Fibroblast of pulmonary artery (primary cell): Measurements from ENCODE around the gene KRTAP5-6.

ENCODE experiments used
- DNase-seq: peaks from one replicate; pipeline ENCODE4 v3.0.0-alpha.2; 2010; ENCODE audit warnings: low read depth
- H3K4me3 ChIP-seq: replicated peaks from 2 replicates; pipeline ENCODE4 v1.5.1; 2011; ENCODE audit warnings: low read depth, mild to moderate bottlenecking, control low read depth, low read length, moderate library complexity
- TF ChIP-seq, protein P1 (sequence below): IDR thresholded peaks from 2 replicates; pipeline ENCODE4 v1.5.1; 2011; ENCODE audit warnings: mild to moderate bottlenecking, control low read depth, low read length, inconsistent platforms; ENCODE audit errors: missing control alignments

The KRTAP5-6 gene

DNA sequence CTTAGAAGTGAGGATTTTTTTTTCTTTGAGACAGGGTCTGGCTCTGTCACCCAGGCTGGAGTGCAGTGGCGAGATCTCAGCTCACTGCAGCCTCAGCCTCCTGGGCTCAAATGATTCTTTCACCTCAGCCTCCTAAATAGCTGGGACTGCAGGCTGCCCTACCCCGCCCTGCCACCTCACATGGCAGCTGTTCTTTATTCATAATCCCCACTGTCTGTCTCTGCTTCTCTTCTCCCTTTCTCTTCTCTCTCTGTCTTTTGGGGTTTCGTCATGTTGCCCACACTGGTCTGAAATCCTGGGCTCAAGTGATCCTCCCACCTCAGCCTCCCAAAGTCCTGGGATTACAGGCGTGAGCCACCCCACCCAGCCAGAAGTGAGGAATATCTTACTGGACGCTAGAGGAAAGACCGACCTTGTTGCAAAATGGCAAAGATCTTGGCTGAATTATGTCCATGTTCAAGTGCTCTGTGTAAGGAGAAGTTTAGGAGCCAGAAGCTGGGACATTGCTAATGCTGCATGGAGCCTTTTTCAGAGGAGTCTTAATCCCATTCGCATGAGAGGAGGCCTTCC lies 45.5 kb upstream of the KRTAP5-6 start:
- no peak for DNase-seq
- TF ChIP-seq, protein P1, sequence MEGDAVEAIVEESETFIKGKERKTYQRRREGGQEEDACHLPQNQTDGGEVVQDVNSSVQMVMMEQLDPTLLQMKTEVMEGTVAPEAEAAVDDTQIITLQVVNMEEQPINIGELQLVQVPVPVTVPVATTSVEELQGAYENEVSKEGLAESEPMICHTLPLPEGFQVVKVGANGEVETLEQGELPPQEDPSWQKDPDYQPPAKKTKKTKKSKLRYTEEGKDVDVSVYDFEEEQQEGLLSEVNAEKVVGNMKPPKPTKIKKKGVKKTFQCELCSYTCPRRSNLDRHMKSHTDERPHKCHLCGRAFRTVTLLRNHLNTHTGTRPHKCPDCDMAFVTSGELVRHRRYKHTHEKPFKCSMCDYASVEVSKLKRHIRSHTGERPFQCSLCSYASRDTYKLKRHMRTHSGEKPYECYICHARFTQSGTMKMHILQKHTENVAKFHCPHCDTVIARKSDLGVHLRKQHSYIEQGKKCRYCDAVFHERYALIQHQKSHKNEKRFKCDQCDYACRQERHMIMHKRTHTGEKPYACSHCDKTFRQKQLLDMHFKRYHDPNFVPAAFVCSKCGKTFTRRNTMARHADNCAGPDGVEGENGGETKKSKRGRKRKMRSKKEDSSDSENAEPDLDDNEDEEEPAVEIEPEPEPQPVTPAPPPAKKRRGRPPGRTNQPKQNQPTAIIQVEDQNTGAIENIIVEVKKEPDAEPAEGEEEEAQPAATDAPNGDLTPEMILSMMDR = no peak
- H3K4me3 ChIP-seq = no peak overlapping the region

DNA sequence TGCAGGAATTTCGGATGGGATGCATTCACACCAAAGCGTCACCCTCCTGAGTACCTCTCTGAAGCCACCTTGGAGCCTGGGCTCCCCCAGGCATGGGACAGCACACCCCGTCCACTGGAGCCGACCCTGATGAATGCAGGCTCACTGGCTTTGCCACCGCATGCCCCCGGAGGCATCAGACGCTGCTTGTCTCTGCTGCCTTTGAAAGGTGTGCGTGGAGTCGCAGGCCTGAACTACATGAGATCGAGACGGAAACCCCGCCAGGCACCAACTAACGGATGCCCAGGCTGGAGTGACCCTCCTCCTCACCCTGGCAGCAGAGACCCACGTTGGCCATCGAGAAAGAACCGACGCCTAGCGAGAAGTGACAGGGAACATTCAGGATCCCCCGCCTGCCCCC lies 45.0 kb upstream of the KRTAP5-6 start:
- H3K4me3 ChIP-seq = no peak overlapping the region
- TF ChIP-seq, protein P1 = no peak
- no peak for DNase-seq

DNA sequence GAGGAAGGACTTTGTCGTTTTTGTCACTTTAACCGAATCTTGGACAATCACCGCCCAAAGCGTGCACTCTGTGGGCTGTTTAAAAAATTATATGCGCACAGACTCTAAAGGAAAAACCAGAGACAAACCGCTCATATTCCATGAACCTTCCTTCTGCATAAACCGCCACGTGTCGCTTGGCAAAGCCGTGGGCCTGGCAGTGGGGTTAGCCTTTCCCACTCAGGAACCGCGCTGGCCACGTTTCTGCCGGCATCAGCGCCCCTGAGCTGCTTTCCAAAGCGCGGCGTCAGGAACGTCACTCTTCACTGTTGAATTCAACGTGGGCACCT lies 44.6 kb upstream of the KRTAP5-6 start:
- H3K4me3 ChIP-seq = no peak overlapping the region
- TF ChIP-seq, protein P1 = no peak
- DNase-seq = no peak

DNA sequence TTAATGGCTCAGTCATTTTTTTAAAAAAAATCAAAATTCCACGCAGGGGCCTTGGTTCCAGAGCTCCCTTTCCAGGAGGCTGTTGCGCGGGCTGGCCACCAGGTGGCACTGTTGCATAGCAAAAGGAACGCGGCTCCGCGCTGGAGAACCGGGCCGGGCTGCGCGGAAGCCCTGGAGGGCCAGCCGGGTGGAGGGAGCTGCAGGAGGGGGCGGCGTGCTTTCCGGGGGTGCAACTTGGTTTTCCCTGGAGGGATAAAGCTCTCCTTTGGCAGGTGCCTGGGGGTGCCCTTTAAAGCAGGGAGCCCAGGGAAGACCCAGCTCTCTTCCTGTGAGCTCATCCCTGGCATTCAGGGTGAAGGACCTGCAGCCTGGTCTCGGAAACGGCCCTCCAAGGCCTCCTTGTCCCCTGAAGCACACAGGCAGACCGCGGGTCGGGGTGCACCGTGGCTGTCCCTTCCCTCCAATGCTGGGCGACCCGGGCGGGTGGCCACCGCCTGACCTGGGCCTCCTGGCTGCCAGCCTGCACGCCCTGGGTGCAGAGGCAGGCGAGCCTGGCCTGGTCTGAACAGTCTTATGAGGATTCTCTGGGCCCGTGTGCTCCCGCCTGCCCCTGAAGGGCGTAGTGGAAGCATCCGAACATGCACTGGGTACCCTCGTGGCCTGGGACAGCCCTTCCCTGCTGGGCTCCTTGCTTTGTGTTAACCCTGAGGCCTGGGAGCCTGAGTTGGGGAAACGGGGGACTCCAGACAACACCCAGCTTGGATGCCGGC lies 44.0 kb upstream of the KRTAP5-6 start:
- TF ChIP-seq, protein P1 = peak; percentile 81
- H3K4me3 ChIP-seq = no peak overlapping the region
- DNase-seq = peak; percentile 57

DNA sequence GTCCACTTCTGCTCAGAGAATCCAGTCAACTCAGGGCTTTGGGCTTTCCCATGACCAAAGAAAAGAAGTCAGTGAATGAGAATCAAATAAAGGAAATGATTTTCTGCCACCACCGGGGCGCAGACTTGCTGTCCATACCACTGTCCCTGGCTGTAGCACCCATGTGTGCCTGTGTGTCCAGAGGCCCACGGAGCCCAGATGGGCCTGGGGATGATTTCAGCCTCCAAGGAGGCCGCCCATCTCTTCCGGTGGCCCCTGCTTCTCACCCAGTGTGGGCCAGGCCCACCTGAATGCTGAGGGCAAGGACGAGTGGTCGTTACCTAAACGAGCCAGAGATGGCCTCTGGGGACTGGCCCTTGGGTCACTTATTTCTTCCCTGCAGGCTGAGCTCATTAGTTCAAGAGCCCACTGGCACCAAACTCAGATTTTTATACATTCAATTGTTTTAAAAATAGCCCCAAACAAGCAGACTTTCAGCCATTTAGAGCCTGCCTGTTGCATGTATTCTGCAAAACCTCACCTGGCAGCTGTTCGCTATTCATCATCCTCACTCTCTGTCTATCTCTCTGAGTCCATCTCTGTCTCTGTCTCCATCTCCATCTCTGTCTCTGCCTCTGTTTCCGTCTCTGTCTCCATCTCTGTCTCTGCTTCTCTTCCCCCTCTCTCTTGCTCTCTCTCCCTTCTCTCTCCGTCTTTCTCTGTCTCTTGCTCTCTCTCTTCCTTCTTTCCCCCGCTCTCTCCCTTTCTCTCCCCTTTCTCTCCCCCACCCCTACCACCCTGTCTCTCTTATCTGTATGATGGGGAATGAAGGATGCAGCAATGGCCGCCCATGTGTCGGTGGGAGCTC lies 43.2 kb upstream of the KRTAP5-6 start:
- H3K4me3 ChIP-seq = no peak overlapping the region
- TF ChIP-seq, protein P1 = no peak
- no peak for DNase-seq

DNA sequence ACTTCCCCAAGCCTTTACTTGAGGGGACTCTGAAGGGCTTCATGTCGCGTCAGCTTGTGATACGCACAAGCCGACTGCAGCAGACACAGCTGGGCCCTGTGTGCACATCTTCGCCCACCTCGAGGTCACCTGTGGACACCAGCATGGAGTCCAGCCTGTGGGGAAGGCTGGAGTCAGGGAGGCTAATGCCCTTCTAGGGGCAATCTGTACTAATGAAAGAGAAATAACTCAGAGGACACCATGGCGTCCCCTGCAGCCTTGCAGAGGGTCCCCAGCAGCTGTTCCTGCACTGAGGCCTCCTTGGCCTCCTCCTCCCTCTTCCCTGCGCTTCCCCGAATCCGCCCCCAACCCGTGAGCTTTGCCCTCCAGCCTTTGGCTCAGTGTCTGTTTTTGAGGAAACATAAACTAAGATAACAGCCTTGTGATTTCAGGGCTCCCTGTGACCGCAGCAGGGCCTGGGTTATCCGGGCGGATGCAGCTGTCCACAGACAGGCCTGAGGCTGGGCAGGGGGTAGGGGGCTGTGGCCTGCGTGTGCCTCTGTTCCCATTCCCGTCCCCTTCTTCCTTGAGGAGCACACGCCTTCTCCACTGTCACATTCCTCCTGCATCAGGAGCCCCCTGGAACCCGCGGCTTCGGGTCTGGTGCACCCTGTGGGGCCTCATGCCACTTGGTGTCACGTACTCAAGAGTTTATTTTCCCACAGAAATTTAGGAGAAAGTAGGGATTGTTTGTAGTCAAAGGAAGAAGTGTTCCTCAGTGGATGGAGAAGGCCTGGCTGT lies 42.4 kb upstream of the KRTAP5-6 start:
- TF ChIP-seq, protein P1 = no peak
- no peak for DNase-seq

More for the DNA sequence above, 42.4 kb upstream of the KRTAP5-6 start:
- no peak overlapping the region for H3K4me3 ChIP-seq
